HepG2 (cell line): ENCODE data around the gene EVI2B.

ENCODE experiments used
- CTCF ChIP-seq: sonication (generic); formaldehyde crosslinking; IDR thresholded peaks from 2 replicates; pipeline ENCODE4 v1.5.0; 2020; ENCODE audit warnings: mild to moderate bottlenecking, missing genetic modification reagents, moderate library complexity
- HIVEP1 ChIP-seq: sonication (generic); formaldehyde crosslinking; IDR thresholded peaks from 2 replicates; pipeline ENCODE4 v1.4.0; 2020; ENCODE audit warnings: mild to moderate bottlenecking, missing genetic modification reagents
- MEIS2 ChIP-seq: sonication (generic); formaldehyde crosslinking; IDR thresholded peaks from 2 replicates; pipeline ENCODE4 v1.9.0; 2021; ENCODE audit warnings: mild to moderate bottlenecking, missing genetic modification reagents
- MYC ChIP-seq: sonication (generic); formaldehyde crosslinking; IDR thresholded peaks from 2 replicates; pipeline ENCODE4 v1.9.0; 2021; ENCODE audit warnings: missing genetic modification reagents, borderline replicate concordance
- NR3C1 ChIP-seq: sonication (generic); formaldehyde crosslinking; IDR thresholded peaks from 2 replicates; pipeline ENCODE4 v1.4.0; 2020; ENCODE audit warnings: missing genetic modification reagents
- YEATS2 ChIP-seq: sonication (generic); formaldehyde crosslinking; IDR thresholded peaks from 2 replicates; pipeline ENCODE4 v1.4.0; 2020; ENCODE audit warnings: missing genetic modification reagents, borderline replicate concordance
- ZNF431 ChIP-seq: sonication (generic); formaldehyde crosslinking; IDR thresholded peaks from 2 replicates; pipeline ENCODE4 v1.9.0; 2022; ENCODE audit warnings: missing genetic modification reagents, low read depth, mild to moderate bottlenecking, borderline replicate concordance
- ZNF558 ChIP-seq: sonication (generic); formaldehyde crosslinking; IDR thresholded peaks from 2 replicates; pipeline ENCODE4 v1.9.0; 2022; ENCODE audit warnings: mild to moderate bottlenecking, missing genetic modification reagents, borderline replicate concordance
- ZNF747 ChIP-seq: sonication (generic); formaldehyde crosslinking; IDR thresholded peaks from 2 replicates; pipeline ENCODE4 v1.8.1; 2023; ENCODE audit warnings: missing genetic modification reagents, mild to moderate bottlenecking, borderline replicate concordance

DNA sequence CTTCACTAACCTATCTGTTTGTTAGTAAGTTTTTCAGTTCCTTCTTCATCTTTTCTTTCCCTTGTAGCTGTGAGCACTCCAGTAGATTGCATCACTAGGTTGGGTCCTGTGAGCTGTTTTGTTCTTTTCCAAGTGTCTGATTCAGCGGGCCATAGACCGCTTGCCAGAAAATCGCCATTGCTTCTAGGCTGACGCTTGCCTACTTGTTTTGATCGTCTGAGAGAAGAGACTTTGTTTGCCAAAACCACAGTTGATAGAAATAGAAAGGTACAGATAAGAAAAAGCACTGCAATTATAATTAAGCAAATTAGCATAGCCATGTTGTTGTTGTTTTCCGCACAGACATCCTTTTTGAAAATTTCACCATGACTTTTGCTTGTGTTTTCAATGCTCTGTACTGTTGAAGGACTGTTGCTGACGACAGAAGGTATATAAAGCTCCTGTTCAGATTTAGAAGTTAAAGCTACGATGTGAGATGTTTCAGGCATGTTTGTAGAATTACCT is 4.5 kb upstream of the EVI2B start:
- TF ChIP-seq NR3C1 (CRISPR knock-in tag) = no peak
- TF ChIP-seq ZNF747 = no peak
- TF ChIP-seq CTCF (CRISPR knock-in tag) = no peak
- no peak for TF ChIP-seq HIVEP1 (CRISPR knock-in tag)
- TF ChIP-seq MYC = no peak
- TF ChIP-seq ZNF431 (CRISPR knock-in tag) = no peak
- no peak for TF ChIP-seq ZNF558 (CRISPR knock-in tag)
- TF ChIP-seq MEIS2 (CRISPR knock-in tag) = no peak
- no peak for TF ChIP-seq YEATS2 (CRISPR knock-in tag)
